HG03520 (cell line): ENCODE data around the gene TRIP11.

ENCODE experiments used
- ATAC-seq: cut with Tn5 transposase; IDR thresholded peaks from one replicate; pipeline ENCODE4 v1.9.1; 2021; ENCODE audit warnings: mild to moderate bottlenecking, moderate library complexity; ENCODE audit not compliant: unreplicated experiment

The TRIP11 gene

DNA sequence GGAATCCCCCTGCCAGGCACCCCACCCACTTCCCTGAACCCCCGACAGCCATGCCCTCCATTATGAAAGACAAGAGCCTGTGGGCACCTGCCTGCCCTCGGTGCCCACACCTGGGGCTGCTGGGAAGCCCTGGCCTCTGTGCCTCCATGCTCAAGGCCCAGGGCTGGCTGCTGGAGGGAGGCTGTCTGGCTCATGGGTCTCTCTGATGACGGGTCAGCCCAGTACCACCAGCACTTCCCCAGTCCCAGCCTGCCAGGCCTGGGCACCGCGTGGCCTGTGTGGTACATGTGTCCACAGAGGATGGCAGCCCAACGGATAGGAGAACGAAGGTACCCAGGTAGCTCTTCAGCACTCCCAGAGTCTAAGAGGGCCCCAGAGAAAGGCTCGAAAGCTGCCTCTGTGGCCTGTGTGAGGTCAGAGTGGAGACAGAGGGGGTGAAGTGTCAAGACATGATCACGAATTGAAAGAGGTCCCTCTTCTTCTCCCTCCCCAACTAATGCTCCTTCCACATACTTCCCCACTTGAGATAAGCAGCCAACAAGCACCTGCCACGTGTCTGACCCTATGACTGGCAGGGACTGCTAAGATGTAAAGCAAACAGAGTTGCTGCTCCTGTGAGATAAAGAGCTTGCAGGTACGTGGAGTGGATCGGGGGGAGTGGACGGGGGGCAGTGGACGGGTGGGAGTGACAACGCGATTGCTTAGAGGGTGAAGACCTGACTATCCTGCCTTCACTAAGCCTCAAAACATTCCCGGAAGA is 113.5 kb downstream of the TRIP11 start:
- no peak for ATAC-seq

DNA sequence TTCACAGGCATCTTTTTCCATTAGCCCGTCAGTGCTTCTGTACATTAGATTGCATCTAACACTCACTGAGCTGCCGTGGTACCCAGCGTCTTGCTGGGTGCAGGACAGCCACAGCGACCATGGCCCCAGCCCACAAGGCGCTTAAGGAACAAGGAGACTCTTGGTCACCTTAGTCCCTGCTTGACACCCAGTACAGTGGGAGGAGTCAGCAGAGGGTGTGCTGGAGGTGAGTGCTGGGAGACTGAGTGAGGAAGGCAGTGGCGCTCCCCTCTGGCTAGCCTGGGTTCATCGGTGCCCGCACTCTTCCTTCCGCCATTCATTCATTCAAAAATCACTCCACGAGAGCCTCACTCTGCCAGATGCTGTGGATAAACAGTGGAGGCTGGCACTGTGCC is 114.1 kb downstream of the TRIP11 start:
- ATAC-seq, result no peak

DNA sequence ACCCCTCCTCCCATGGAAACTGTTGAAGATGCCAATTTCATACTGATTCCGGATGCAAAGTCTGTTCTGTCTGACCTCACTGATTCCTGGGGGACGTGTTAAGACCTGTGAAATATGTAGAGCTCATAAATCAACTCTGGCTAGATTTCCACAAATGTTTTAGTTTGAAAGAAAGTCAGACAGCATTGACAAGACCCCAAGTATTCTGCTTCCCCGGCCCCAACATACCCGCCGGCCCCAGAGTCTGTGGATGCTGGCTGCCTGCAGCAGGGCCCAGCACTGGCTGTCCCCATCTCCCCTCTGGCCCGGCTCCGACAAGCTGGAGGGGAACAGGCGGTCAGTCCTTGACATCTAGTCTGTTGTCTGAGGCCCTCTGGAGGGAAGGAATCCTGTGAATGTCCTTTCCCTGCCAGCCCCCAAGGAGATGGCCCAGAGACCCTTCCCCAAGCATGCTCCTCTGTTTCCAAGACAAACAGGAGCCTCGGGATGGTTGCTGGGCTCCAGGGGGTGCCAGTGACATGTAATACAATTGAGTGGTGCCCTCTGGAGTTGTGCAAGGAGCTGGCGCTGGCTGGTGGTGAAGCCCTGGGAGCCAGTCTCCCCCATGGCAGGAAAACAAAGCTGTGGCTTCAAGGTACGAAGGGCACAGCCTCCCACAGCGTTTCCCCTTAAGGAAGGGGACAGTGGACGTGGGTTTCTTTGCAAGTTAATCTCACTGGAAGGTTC is 114.7 kb downstream of the TRIP11 start:
- ATAC-seq, result no peak

DNA sequence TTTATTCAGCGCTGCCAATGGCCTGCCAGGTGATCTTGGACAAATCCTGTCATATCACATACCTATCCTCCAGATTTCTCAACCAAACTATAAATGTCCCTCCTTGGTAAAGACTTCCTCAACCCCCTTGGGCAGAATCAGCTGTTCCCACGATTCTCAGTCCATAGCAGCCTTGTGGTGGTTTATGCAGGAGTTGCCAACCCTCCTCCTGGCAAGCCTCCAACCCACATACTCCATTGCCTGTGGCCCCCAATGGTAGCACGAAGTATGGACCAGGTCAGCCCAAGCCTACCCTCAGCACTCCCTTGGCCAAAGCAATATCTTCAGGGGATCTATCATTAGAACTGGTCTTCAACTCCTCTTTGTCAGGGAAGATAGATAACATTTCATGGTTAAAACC is 119.3 kb downstream of the TRIP11 start:
- ATAC-seq, result no peak

DNA sequence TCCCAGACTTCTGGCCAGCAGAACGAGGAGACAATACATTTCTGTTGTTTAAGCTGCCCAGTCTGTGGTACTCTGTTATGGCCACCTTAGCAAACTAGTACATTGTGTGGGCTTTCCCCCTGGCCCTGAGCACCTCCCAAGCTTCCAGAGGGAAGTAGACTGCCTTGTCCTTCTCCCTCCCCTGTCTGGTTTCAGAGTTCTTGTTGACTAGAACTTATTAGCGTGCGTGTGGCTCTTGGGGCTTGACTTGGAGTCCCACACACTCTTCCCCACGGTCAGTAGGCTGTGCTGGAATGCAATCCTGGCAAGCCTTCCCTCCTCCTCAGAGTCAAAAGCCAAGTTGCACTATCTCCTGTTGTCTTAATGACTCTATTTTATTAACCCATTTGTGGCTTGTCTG is 120.0 kb downstream of the TRIP11 start:
- ATAC-seq, result no peak

DNA sequence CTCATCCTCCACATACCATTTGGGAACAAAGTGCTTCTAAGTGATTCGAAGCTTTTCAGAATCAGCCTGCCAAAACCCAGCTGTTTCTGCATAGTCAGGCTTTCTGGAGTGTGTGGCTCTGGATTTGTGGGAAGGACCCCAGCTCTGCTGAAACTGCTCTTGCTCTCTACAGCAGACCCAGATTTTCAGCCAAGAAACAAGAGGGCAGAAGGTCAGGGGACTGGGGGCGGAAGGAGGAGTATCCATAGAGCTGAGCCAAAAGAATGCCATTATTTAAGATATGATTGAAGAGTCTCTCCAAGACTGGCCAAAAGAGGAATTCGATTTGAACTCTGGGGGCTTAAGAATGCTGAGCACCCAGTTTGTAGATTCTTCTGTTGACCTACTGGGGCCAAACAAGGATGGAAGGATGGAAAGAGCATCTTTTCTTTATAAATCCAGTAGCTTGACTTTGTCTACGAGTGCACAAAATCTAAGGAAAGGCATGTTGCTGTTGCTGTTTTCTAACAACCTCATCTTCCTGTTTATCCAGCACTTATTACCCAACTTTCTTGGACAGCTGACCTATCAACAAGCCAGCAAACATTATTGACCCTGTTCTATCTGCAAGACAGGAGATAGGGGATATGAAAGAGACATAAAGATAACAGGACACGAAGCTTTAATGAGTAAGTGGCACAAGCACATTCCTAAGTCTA is 121.5 kb downstream of the TRIP11 start:
- ATAC-seq, result no peak
